WI38 (cell line): ENCODE results near the gene FOXO6.
"Not testable (repeated sequence)": the region's sequence is repeated elsewhere in the genome, so short reads cannot be mapped to it uniquely, and the experiment has no call there.

ENCODE experiments used
- H3K4me3 ChIP-seq: 2 replicates; pipeline ENCODE4 v1.5.1; 2011; ENCODE audit warnings: low read depth, mild to moderate bottlenecking, control low read depth, low read length
- CTCF ChIP-seq: IDR thresholded peaks from 2 replicates; pipeline ENCODE4 v1.5.1; 2012; ENCODE audit warnings: low read depth, mild to moderate bottlenecking, control low read depth, low read length

The FOXO6 gene

GRCh38 chr1:41329662-41330587 lies 31.3 kb upstream of the FOXO6 start:
- no peak for TF ChIP-seq CTCF
- no peak overlapping the region for H3K4me3 ChIP-seq

- no peak for TF ChIP-seq CTCF
- H3K4me3 ChIP-seq: no peak overlapping the region
Measured at GRCh38 chr1:41330588-41331545, 30.4 kb upstream of the FOXO6 start.

- TF ChIP-seq CTCF: no peak
- no peak overlapping the region for H3K4me3 ChIP-seq
Measured at GRCh38 chr1:41331546-41331917, 29.7 kb upstream of the FOXO6 start.

- not testable (repeated sequence) for H3K4me3 ChIP-seq
Measured at GRCh38 chr1:41332161-41332560, 29.1 kb upstream of the FOXO6 start.

GRCh38 chr1:41333146-41333784 lies 28.0 kb upstream of the FOXO6 start:
- no peak for TF ChIP-seq CTCF

GRCh38 chr1:41338820-41339219 lies 22.4 kb upstream of the FOXO6 start:
- H3K4me3 ChIP-seq: no peak overlapping the region
- no peak for TF ChIP-seq CTCF

More at GRCh38 chr1:41333146-41333784, 28.0 kb upstream of the FOXO6 start:
- no peak overlapping the region for H3K4me3 ChIP-seq

GRCh38 chr1:41340655-41341364 lies 20.4 kb upstream of the FOXO6 start:
- no peak for TF ChIP-seq CTCF
- no peak overlapping the region for H3K4me3 ChIP-seq
